ENCODE results near the gene ARSH. TPM values are rescaled to one million over a fixed set of nuclear protein-coding genes. Genes with fewer than 3 reads are reported as not detected.
A peak's percentile ranks its signal among the peaks of the same experiment; 100 is the strongest.
"Not testable (repeated sequence)": the region's sequence is repeated elsewhere in the genome, so short reads cannot be mapped to it uniquely, and the experiment has no call there.

Gene ARSH
- not detected in 2 replicates for total RNA-seq (2014; rRNA removed; shearing (Covaris generic))

GRCh38 chrX:3006495-3006894 is at the start of gene ARSH:
ARSH (plus strand) TSS chrX:3006546; CDS start chrX:3006613, 67 bp downstream.
- no peaks in the 10 kb centered on the region for H3K27me3 ChIP-seq
- no peak within 1 kb of the TSS for H3K4me3 ChIP-seq
- no peak within 1 kb of the TSS for H3K27ac ChIP-seq
- H3K4me1 ChIP-seq, result no peaks in the 10 kb centered on the region
- H3K9me3 ChIP-seq (replicated peaks), result no peaks in the 10 kb centered on the region
- no peaks in the 10 kb centered on the region for H3K36me3 ChIP-seq
- DNase-seq, result no peak

- no peak overlapping the region for H3K4me3 ChIP-seq
- no peaks in the 10 kb centered on the region for H3K27me3 ChIP-seq
- H3K27ac ChIP-seq, result no peak overlapping the region
- no peaks in the 10 kb centered on the region for H3K36me3 ChIP-seq
- no peaks in the 10 kb centered on the region for H3K4me1 ChIP-seq
- DNase-seq, result no peak
- no peaks in the 10 kb centered on the region for H3K9me3 ChIP-seq (replicated peaks)
Measured at GRCh38 chrX:2958199-2958598, 48.1 kb upstream of the ARSH start.

DNA sequence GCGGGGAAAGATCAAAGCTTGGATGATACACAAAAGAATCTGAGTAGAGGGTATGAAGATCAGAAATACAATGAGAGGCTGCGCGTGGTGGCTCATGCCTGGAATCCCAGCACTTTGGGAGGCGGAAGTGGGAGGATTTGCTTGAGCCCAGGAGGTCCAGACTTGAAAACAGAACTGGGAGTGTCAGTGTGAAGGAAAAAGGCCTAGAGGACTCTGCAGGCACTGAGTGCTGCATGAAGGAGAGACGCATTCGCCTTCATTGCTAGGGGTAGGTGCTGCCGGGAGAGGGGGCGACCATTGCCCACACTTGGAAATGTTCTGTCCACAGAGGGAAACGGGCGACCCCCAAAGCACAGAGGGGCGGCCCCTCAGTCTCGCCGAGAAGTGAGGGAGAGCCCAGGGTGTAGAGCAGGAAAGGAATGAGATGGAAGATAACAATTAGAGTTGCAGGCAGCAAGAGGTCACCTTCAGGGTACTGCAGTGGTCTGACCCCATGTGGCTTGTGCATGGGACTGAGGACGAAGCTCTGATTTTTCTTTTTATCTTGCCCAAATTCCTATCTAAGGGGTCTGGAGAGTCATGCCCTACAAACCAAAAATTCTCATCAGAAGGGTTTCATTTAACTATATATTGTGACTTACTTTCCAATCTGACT is 45.4 kb upstream of the ARSH start:
- H3K27me3 ChIP-seq, result no peaks in the 10 kb centered on the region
- H3K36me3 ChIP-seq, result no peaks in the 10 kb centered on the region
- DNase-seq, result no peak
- no peaks in the 10 kb centered on the region for H3K9me3 ChIP-seq (replicated peaks)
- no peak overlapping the region for H3K4me3 ChIP-seq
- H3K4me1 ChIP-seq, result no peaks in the 10 kb centered on the region
- no peak overlapping the region for H3K27ac ChIP-seq

DNA sequence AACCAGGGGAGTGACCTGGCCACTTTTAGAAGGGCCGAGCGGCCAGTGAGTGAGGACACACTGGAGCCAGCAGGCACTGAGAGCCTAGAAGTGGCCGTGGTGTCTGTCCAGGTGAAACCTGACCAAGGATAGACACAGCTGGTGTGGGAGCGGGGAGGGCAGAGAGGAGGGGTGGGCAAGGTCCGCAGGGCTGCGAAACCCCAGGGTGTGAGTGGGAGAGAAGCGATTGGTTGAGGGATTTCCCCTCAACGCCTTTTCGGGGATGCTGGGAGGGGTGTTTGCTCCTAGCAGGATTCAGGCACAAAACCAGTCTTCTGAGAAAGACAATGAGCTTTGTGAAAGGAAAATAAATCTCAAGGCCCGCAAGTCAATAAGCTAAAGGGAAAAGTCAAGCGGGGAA is 44.0 kb upstream of the ARSH start:
- DNase-seq, result no peak
- Histone ChIP-seq H3K36me3 (no peaks in the 10 kb centered on the region), H3K27me3 (no peaks in the 10 kb centered on the region), H3K27ac (no peak overlapping the region), H3K4me1 (no peaks in the 10 kb centered on the region), H3K4me3 (no peak overlapping the region), H3K9me3 (replicated peaks) (no peaks in the 10 kb centered on the region)

DNA sequence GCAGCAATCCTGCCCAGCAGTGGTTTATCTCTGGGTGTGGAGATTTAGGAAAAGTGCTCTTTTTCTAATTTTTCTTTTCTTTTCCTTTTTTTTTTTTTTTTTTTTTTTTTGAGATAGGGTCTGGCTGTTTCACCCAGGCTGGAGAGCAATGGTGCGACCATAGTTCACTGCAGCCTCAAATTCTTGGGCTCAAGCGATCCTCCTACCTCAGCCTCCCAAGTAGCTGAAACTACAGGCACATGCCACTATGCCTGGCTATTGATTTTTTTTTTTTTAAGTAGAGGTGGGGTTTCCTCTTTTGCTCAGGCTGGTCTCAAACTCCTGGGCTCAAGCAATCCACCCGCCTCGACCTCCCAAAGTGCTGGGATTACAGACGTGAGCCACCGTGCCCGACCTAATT is 42.9 kb upstream of the ARSH start:
- Histone ChIP-seq H3K4me3 (peak overlapping the region; percentile 44; the same call in 1 of the 2 replicates), H3K27ac (peak overlapping the region; percentile 82; the same call in 1 of the 2 replicates)
- DNase-seq; H3K9me3 ChIP-seq (replicated peaks); H3K4me1 ChIP-seq; H3K36me3 ChIP-seq; H3K27me3 ChIP-seq: not testable (repeated sequence)

GRCh38 chrX:2963992-2964794 is 42.2 kb upstream of the ARSH start:
- H3K4me1 ChIP-seq; H3K36me3 ChIP-seq; H3K27me3 ChIP-seq; H3K9me3 ChIP-seq (replicated peaks): not testable (repeated sequence)
- H3K4me3 ChIP-seq, result peak overlapping the region; percentile 44
- peak overlapping the region; percentile 82 for H3K27ac ChIP-seq
- peak; percentile 17 to 45 for DNase-seq

DNA sequence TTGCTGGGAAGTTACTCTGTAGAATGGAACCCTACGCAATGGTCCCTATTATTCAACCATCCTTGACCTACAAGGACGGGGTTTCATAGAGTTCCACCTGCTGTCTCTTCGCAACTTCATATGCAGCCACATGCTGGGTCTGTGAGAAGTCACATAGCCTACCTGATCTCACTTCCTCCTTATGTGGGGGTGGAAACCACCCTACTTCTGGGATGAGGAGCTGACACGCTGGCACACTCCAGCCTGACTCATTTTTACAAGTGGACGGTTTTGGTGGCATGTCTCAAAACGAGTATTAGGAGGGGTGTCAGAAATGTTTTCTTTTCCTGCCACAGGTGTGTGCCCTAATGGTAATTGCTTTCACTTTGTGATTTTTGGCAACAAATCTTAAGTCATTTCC is 40.4 kb upstream of the ARSH start:
- H3K27ac ChIP-seq, result no peak overlapping the region
- H3K36me3 ChIP-seq, result no peaks in the 10 kb centered on the region
- H3K27me3 ChIP-seq, result no peaks in the 10 kb centered on the region

DNA sequence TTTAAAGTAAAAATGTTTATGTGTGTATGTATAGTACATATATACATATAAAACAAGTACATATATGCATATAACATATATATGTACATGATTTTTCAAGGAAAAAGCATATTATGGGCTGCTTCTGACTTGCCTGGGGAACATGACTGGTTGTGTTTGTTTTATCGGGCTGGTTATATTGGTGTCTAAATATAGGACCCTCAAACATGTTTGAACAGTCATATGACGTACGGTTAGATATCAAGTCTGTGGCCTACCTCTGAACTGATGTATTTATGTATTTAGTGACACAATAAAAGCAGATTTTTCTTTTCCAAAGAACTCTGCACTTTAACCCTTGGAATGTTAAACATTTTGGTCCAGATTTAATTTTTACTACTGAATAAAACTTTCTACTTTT is 39.3 kb upstream of the ARSH start:
- Histone ChIP-seq H3K4me1 (no peaks in the 10 kb centered on the region), H3K36me3 (no peaks in the 10 kb centered on the region), H3K9me3 (replicated peaks) (no peaks in the 10 kb centered on the region), H3K4me3 (no peak overlapping the region), H3K27me3 (no peaks in the 10 kb centered on the region), H3K27ac (no peak overlapping the region)
- DNase-seq, result no peak

More for the DNA sequence above, 40.4 kb upstream of the ARSH start:
- Histone ChIP-seq H3K4me3 (no peak overlapping the region), H3K4me1 (no peaks in the 10 kb centered on the region), H3K9me3 (replicated peaks) (no peaks in the 10 kb centered on the region)
- no peak for DNase-seq

DNA sequence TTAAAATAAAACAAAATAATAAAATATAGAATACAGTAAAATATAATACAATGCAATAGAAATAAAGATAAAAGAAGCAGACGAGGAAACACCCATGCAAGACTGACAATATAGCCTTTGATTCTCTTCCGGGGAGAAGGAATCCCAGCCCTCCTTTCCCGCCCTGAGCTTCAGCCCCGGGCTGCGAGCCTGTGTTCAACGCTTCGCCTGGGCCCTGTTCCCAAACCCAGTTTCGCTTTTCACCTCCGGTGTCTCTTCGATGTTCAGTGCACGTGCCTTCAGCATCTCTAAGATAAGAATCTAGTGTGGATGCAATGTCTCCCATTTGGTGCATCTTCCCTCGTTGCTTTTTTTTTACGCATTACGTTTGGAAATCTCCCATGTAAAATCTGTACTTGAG is 38.8 kb upstream of the ARSH start:
- no peak for DNase-seq
- Histone ChIP-seq H3K27me3 (no peaks in the 10 kb centered on the region), H3K9me3 (replicated peaks) (no peaks in the 10 kb centered on the region), H3K27ac (no peak overlapping the region), H3K4me3 (peak overlapping the region; percentile 35; the same call in 1 of the 2 replicates), H3K36me3 (no peaks in the 10 kb centered on the region), H3K4me1 (no peaks in the 10 kb centered on the region)

GRCh38 chrX:2967998-2968909 is 38.1 kb upstream of the ARSH start:
- Histone ChIP-seq H3K9me3 (replicated peaks) (no peaks in the 10 kb centered on the region), H3K27me3 (no peaks in the 10 kb centered on the region), H3K4me3 (peak overlapping the region; percentile 35), H3K27ac (no peak overlapping the region), H3K36me3 (no peaks in the 10 kb centered on the region), H3K4me1 (no peaks in the 10 kb centered on the region)
- peak; percentile 12 to 34 for DNase-seq

GRCh38 chrX:2969021-2969420 is 37.3 kb upstream of the ARSH start:
- Histone ChIP-seq H3K4me3 (no peak overlapping the region), H3K27ac (no peak overlapping the region), H3K36me3 (no peaks in the 10 kb centered on the region), H3K9me3 (replicated peaks) (no peaks in the 10 kb centered on the region), H3K27me3 (no peaks in the 10 kb centered on the region), H3K4me1 (no peaks in the 10 kb centered on the region)
- no peak for DNase-seq

DNA sequence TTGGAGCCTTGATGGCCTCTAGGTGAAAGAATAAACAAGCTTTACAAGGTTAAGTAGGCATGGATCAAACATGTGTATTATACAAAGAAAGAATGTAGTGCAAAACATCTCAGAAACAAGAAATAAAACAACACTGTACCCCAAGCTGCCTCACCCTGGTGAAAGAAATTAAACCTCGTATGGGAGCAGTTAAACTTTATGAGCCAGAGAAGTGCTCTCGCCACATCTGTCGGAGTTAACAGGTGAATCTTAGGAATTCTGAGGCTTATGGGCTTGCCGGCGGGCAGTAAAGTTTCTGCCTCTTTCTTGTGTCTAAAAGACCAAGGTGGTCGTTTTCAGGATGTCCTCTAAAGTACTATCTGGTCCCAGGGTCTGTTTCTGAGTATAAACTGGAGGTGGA is 34.0 kb upstream of the ARSH start:
- Histone ChIP-seq H3K9me3 (replicated peaks) (no peaks in the 10 kb centered on the region), H3K4me1 (no peaks in the 10 kb centered on the region), H3K27me3 (no peaks in the 10 kb centered on the region), H3K36me3 (no peaks in the 10 kb centered on the region), H3K4me3 (no peak overlapping the region), H3K27ac (no peak overlapping the region)
- no peak for DNase-seq

DNA sequence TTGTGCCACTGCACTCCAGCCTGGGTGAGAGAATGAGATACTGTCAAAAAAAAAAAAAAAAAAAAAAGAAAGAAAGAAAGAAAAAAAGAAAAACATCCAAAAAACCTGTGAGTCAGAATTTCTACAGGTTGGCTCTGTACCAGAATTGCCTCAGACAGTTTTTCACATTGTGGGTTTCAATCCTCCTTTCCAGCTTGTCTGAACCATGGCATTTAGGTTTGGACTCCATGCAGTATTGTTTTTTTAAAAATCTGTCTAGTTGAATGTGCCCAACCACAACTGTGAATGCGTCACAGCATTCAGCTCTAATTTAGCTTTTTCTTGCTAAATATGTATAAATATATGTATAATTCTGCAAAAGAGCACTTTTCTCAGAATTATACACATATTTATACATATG is 31.4 kb upstream of the ARSH start:
- no peak for DNase-seq
- Histone ChIP-seq H3K9me3 (replicated peaks) (no peaks in the 10 kb centered on the region), H3K27me3 (no peaks in the 10 kb centered on the region), H3K4me3 (no peak overlapping the region), H3K36me3 (no peaks in the 10 kb centered on the region), H3K4me1 (no peaks in the 10 kb centered on the region), H3K27ac (no peak overlapping the region)

GRCh38 chrX:2978639-2979038 is 27.7 kb upstream of the ARSH start:
- H3K4me1 ChIP-seq; H3K9me3 ChIP-seq (replicated peaks); DNase-seq; H3K36me3 ChIP-seq; H3K4me3 ChIP-seq; H3K27me3 ChIP-seq; H3K27ac ChIP-seq: not testable (repeated sequence)

GRCh38 chrX:2984342-2984741 is 22.0 kb upstream of the ARSH start:
- DNase-seq, result no peak
- H3K36me3 ChIP-seq, result no peaks in the 10 kb centered on the region
- H3K4me1 ChIP-seq, result no peaks in the 10 kb centered on the region
- no peaks in the 10 kb centered on the region for H3K27me3 ChIP-seq
- no peaks in the 10 kb centered on the region for H3K9me3 ChIP-seq (replicated peaks)
- no peak overlapping the region for H3K27ac ChIP-seq
- no peak overlapping the region for H3K4me3 ChIP-seq
